GM12891 (cell line): Measurements from ENCODE around the gene RC3H1.

Source experiments
- POLR2A ChIP-seq: IDR thresholded peaks from 2 replicates; pipeline ENCODE4 v1.6.1; 2011; ENCODE audit warnings: low read depth, low read length, control low read depth
- POLR2AphosphoS5 ChIP-seq: IDR thresholded peaks from 2 replicates; pipeline ENCODE4 v1.6.1; 2011; ENCODE audit warnings: low read depth, low read length, control low read depth

GRCh38 chr1:174036204-174036603 is 14.0 kb upstream of the RC3H1 start:
- no peak for TF ChIP-seq POLR2A
- TF ChIP-seq POLR2AphosphoS5 = no peak
